HL-60 (cell line): ENCODE measurements around the gene TLCD5.

ENCODE experiments used
- DNase-seq, 2 experiments: peaks; one replicate each; pipeline ENCODE4 v3.0.0-alpha.2; 2010 to 2020; ENCODE audit warnings: low read depth in 1 of 2, low spot score in 1 of 2
- H3K27ac ChIP-seq: fragments of 250-450 bp; sonication (Bioruptor Pico); replicated peaks from 2 replicates; pipeline ENCODE4 v1.5.1; 2020; ENCODE audit warnings: mild to moderate bottlenecking, moderate library complexity
- H3K27me3 ChIP-seq: fragments of 250-450 bp; sonication (Bioruptor Pico); 2 replicates; pipeline ENCODE4 v1.5.1; 2021; ENCODE audit warnings: mild to moderate bottlenecking, moderate library complexity; ENCODE audit not compliant: insufficient read depth, poor library complexity, severe bottlenecking
- H3K4me3 ChIP-seq: replicated peaks from 2 replicates; pipeline ENCODE4 v1.5.1; 2011; ENCODE audit warnings: mild to moderate bottlenecking, control low read depth, low read length; ENCODE audit not compliant: insufficient read depth
- GABPA ChIP-seq: IDR thresholded peaks from 2 replicates; pipeline ENCODE4 v1.6.1; 2012; ENCODE audit warnings: low read depth
- POLR2AphosphoS5 ChIP-seq: IDR thresholded peaks from 2 replicates; pipeline ENCODE4 v1.6.1; 2012; ENCODE audit warnings: low read depth
- SPI1 ChIP-seq: IDR thresholded peaks from 2 replicates; pipeline ENCODE4 v1.6.1; 2012; ENCODE audit warnings: low read depth, mild to moderate bottlenecking, borderline replicate concordance
- TF ChIP-seq, protein P1 (sequence below): IDR thresholded peaks from one replicate; pipeline ENCODE4 v1.5.1; 2011; ENCODE audit warnings: low read length, control low read depth, inconsistent platforms; ENCODE audit not compliant: insufficient read depth
- TF ChIP-seq, protein P2 (sequence below): IDR thresholded peaks from 2 replicates; pipeline ENCODE4 v1.6.1; 2012; ENCODE audit warnings: low read depth; ENCODE audit not compliant: insufficient replicate concordance

TLCD5 gene

GRCh38 chr11:120326228-120326627 is 1.1 kb downstream of the TLCD5 start:
- DNase-seq, result no peak
- H3K27me3 ChIP-seq, result peaks cover 44% of the 10 kb centered on the region
- H3K4me3 ChIP-seq, result no peak overlapping the region
- H3K27ac ChIP-seq, result no peak overlapping the region
- TF ChIP-seq, protein P1, sequence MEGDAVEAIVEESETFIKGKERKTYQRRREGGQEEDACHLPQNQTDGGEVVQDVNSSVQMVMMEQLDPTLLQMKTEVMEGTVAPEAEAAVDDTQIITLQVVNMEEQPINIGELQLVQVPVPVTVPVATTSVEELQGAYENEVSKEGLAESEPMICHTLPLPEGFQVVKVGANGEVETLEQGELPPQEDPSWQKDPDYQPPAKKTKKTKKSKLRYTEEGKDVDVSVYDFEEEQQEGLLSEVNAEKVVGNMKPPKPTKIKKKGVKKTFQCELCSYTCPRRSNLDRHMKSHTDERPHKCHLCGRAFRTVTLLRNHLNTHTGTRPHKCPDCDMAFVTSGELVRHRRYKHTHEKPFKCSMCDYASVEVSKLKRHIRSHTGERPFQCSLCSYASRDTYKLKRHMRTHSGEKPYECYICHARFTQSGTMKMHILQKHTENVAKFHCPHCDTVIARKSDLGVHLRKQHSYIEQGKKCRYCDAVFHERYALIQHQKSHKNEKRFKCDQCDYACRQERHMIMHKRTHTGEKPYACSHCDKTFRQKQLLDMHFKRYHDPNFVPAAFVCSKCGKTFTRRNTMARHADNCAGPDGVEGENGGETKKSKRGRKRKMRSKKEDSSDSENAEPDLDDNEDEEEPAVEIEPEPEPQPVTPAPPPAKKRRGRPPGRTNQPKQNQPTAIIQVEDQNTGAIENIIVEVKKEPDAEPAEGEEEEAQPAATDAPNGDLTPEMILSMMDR, result no peak
- TF ChIP-seq GABPA (no peak), SPI1 (no peak), POLR2AphosphoS5 (no peak)
- TF ChIP-seq, protein P2, sequence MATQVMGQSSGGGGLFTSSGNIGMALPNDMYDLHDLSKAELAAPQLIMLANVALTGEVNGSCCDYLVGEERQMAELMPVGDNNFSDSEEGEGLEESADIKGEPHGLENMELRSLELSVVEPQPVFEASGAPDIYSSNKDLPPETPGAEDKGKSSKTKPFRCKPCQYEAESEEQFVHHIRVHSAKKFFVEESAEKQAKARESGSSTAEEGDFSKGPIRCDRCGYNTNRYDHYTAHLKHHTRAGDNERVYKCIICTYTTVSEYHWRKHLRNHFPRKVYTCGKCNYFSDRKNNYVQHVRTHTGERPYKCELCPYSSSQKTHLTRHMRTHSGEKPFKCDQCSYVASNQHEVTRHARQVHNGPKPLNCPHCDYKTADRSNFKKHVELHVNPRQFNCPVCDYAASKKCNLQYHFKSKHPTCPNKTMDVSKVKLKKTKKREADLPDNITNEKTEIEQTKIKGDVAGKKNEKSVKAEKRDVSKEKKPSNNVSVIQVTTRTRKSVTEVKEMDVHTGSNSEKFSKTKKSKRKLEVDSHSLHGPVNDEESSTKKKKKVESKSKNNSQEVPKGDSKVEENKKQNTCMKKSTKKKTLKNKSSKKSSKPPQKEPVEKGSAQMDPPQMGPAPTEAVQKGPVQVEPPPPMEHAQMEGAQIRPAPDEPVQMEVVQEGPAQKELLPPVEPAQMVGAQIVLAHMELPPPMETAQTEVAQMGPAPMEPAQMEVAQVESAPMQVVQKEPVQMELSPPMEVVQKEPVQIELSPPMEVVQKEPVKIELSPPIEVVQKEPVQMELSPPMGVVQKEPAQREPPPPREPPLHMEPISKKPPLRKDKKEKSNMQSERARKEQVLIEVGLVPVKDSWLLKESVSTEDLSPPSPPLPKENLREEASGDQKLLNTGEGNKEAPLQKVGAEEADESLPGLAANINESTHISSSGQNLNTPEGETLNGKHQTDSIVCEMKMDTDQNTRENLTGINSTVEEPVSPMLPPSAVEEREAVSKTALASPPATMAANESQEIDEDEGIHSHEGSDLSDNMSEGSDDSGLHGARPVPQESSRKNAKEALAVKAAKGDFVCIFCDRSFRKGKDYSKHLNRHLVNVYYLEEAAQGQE, result no peak

GRCh38 chr11:120326845-120327281 is 1.8 kb downstream of the TLCD5 start:
- Histone ChIP-seq H3K4me3 (no peak overlapping the region), H3K27me3 (peaks cover 51% of the 10 kb centered on the region), H3K27ac (no peak overlapping the region)
- DNase-seq, result no peak
- TF ChIP-seq, protein P2, result no peak
- no peak for TF ChIP-seq POLR2AphosphoS5
- TF ChIP-seq, protein P1, result no peak
- no peak for TF ChIP-seq GABPA
- no peak for TF ChIP-seq SPI1

DNA sequence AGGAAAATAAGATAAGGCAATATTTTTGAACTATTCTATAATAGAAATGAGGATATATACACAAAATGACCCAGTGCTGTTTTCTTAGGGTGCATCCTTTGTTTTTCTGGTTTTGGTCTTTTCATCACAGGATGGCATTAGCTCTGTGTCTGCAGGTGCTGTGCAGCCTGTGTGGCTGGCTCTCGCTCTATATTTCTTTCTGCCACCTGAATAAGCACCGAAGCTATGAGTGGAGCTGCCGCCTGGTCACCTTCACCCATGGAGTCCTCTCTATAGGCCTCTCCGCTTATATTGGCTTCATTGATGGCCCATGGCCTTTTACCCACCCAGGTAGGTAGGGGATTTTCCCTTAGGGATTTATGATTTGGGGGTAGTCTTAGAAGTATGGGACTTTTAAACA is 2.2 kb downstream of the TLCD5 start:
- Histone ChIP-seq H3K27me3 (peaks cover 55% of the 10 kb centered on the region), H3K27ac (no peak overlapping the region), H3K4me3 (no peak overlapping the region)
- TF ChIP-seq SPI1 (no peak), GABPA (no peak), POLR2AphosphoS5 (no peak)
- TF ChIP-seq, protein P2, result no peak
- TF ChIP-seq, protein P1, result no peak
- no peak for DNase-seq
